Raji (cell line): ENCODE results near the gene ZBTB16.
A peak's percentile ranks its signal among the peaks of the same experiment; 100 is the strongest.

Source experiments
- POLR2A ChIP-seq: IDR thresholded peaks from 2 replicates; pipeline ENCODE4 v1.6.1; 2011; ENCODE audit warnings: low read depth, low read length, control low read depth; ENCODE audit not compliant: insufficient read depth

The ZBTB16 gene

DNA sequence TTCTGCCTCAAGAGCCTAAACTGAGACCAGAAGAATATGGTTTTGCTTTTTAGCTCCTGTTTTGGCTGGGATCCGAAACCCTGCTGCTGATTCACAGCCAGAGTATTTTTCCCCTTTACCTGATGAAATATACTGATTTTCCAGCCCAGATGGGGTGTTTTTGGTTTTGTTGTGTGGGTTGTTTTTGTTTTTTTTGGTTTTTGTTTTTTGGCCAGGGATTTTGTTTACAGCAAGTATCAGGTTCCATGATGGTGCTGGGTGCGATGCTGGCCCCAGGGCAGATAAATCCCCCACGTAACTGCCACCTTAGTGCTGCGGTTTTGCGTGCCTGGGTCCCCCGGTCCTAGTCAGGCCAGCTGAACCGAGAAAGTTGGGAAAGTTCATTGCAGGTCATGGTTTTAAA, 103.7 kb downstream of the ZBTB16 start:
- no peak for TF ChIP-seq POLR2A

DNA sequence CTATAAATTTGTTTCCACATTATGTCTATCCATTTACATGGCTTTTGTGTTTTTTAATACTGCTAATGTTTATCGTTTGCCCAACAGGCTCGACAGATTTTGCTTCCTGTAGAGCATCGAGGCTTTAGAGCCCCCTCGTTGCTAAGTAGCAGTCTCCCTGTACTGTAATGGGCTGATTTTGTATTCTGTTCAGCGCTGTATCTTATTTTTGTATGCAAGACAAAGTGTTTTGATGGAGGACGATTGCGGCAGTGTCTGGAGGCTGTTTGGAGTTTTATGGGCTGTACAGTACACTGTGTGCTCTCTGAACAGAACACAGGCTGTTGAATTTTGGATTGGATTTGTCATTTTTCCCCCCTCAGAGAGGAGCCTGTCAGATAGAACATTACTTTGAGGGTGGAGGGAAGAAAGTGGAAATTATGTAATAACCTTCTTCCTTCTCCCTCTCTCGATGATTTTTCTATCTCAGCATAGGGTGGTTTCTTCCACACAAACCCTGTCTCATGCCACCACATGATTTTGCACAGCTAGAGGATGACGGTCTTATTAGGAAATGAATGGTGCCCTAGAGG, 104.4 kb downstream of the ZBTB16 start:
- TF ChIP-seq POLR2A: no peak

DNA sequence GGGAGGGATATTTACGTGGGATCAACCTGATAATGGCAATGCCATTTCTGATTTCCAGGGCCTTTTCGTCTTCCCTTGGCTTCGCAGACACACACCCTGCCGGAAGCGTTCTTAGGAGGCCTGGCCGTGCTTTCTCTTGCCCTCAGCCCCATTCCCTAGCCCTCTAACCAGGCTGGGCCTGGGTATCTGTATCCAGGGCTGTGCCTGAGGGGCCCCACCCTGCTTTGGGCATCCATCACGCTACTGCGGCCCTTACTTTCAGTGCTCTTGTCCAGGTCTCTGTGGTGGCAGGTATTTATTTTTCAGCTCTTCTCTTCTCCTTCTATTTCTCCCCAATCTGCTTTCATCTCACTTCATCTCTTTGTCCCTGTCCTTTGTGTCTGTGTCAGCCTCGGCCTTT, 105.0 kb downstream of the ZBTB16 start:
- TF ChIP-seq POLR2A: no peak

DNA sequence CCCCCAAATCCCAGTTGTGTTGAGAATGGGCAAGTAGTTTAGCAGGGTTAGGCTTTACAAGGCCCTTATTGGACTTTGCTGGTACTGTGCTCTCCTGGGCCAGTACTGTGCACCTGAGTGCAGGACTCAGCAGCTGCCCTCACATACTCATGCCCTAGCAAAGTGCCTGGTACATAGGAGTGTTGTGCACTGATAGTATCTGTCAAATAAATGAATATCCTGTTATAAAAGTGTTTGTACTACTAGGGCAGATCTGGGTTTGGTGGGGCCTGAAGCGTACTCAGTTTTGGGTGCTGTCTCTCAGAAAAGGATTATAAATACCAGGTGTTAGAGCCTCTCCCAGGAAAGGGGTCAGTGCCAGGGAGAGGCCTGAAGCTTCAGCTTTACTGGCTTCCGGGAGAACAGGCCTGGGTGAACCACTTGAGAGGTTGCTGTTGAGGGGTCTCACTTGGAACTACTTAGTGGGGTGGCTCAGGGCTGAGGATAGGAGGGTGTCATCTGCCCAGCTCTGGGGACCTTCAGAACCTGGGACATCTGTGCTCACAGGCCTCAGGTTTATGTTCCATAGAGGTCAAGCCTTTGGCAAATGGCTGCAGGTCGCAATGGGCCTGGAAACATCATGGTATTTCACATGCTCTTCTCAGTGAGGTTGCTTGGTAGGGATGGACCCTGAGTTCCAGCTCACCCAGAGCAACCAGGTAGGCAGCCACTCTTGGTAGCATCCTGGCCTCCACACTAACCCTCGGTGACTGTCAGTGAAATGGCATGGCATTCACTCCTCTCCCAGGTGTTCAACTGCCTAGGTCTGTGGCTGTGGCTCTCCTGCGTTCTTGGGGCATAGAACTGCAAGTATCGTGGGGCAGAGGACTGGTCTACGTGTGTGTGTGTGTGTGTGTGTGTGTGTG, 106.1 kb downstream of the ZBTB16 start:
- no peak for TF ChIP-seq POLR2A

DNA sequence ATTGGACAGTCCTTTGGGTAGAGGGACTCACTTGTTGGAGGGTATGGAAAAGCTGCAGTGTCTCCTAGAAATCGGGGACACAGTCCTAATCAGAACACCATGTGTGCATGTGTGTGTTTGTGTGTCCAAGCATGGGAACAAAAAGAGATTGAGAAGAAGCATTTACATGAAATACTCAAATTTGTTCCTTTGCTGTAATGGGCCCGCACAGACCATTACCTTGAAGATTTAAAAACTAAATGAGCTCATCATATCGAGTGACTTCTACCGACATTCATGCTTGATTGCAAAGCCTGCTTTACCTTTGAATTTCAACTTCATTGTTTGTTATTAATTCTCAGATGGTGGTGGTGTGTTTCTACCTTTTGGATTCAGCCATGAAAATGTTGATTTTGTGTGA, 106.9 kb downstream of the ZBTB16 start:
- no peak for TF ChIP-seq POLR2A

DNA sequence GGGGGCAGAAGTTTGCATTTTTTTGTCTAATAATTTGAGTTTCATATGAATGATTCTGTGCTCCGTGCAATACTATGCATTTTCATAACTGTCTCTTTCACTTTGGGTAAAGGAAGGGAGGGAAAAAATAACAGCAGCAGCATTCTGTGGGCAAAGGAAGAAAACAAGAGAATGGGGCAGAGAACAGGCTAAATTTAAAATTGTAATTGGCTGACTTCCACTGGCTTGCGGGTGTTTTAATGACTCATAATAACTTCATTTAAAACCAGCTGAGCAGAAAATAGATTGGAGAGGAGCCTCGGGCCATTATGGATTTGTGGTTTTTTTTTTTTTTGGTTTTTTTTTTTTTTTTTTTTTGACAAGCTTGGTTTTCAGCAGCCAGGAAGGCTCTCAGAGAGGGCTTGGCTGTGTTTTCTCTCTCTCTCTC, 107.4 kb downstream of the ZBTB16 start:
- no peak for TF ChIP-seq POLR2A

DNA sequence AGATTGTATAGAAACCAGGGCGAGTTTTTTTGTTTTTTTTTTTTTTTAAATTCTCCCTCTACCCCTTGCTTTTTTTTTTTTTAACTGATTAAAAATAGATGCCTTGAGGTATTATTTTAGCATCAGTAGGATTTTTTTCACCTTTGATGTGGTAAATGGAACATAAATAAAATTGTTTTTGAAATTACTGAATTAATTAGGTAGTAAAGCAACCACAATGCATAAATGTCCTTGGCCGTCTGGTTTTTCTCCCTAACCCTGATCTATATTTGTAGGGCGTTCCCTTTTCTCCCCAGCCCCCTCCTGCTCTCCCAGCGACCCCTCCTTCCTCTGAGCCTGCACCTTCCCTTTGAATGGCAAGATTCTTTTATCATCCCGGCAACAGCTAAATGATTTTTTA, 107.8 kb downstream of the ZBTB16 start:
- TF ChIP-seq POLR2A: no peak

DNA sequence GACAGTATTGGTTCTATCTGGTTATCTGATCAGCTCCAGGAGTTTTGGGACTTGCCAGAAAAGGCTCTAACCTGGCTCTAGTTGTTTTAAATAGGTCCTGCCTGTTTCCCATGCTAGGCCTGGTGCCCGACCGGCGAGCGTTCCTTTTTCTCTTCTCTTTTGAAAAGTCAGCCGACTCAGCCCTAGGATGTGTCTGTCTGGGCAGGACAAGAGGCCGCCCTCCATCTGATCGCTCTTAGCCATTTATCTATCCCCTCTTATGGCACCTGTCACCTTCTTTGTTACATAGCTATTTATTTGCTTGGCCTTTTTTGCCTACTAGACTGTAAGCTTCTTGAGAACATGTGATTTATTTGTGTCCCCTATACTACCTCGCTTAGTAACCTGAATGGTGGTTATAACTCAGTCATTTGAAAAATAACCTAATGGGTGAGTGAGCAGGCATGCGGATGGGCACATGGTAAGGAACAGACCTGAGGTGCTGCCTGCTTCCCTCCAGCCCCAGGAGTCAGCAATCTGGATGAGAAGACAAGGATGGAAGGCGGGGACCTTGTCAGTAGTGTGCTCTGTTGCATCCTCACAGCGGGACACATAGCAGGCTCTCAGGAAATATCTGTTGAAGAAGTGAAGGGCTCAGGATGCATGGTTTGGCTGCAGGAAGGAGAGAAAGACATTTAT, 108.4 kb downstream of the ZBTB16 start:
- no peak for TF ChIP-seq POLR2A

DNA sequence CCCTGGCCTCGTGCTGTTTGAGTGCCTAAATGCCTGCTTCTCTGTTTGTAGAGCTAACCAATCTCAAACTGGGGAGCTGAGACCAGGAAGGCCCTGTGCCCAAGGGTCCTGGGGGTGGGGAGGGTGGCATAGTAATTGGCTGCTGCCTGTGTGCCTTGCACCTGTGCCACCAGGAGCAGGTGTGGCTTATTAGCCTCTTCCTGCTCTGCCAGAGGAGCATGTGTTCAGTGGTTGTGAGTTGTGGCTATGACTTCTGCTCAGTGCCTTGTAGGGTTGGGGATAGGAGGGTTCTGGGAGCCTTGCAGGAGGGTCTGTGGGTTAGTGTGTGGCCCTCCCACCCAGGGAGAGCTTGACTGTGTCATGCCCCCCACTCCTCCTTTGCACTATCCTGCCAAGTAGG, 109.2 kb downstream of the ZBTB16 start:
- TF ChIP-seq POLR2A: 0 out of 2 replicates have a peak, but pooled peaks have one; percentile 28

DNA sequence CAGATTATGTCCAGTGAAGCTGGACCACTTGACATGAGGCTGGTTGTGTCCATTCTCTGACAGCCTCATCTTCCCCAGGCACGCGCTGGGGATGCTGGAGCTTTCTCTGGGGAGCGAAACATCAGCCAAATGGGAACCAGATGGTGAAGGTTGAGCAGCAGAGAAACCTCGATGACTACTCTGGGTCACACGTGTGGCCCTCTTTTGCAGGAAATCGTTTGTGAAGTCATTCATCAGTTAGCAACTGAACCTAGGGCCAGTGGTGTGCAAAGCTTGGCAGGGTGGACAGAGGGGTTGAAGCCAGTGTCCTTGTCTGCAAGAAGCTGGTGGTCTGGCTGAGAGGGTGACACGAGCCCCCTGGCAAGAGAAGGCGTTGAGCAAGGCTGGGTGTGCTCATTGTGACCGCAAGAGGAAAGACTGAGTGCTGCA, 109.8 kb downstream of the ZBTB16 start:
- TF ChIP-seq POLR2A: no peak

DNA sequence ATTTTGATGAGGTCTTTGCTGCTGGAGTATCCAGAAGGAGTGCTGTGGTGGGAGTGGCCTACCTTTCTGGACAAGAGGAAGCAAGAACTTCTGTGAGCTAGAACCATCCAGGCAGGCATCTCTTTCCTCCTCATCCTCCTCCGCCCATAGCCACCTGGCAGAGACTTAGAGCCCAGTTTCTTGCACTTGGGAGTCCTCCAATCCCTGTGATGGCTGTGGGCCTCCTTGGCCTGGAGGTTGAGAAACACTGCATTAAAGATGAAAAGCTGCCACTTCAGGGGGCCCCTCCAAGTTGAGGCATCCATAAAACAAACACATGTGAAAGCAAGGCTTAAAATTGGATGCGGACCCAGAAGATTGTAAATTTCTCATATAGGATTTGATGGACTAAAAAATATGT, 110.3 kb downstream of the ZBTB16 start:
- TF ChIP-seq POLR2A: no peak

DNA sequence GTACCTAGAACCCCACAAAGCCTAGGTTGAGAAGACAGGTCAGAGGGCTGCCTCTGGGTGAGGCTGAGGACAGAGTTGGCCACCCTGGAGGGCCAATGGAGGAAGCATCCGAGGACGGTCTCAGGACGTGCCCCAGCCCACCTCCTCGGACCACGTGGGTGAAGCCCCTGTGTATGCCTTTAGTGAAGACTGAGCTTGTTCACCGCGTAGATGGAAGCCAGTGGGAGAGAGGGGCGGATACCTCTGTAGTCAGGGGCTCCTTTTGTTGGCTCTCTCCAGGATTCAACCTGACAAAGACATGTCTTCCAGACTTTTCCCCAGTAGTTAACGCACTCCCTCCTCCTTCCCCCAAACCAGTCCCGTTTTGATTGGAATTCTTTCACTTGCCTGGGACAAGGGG, 110.7 kb downstream of the ZBTB16 start:
- no peak for TF ChIP-seq POLR2A

DNA sequence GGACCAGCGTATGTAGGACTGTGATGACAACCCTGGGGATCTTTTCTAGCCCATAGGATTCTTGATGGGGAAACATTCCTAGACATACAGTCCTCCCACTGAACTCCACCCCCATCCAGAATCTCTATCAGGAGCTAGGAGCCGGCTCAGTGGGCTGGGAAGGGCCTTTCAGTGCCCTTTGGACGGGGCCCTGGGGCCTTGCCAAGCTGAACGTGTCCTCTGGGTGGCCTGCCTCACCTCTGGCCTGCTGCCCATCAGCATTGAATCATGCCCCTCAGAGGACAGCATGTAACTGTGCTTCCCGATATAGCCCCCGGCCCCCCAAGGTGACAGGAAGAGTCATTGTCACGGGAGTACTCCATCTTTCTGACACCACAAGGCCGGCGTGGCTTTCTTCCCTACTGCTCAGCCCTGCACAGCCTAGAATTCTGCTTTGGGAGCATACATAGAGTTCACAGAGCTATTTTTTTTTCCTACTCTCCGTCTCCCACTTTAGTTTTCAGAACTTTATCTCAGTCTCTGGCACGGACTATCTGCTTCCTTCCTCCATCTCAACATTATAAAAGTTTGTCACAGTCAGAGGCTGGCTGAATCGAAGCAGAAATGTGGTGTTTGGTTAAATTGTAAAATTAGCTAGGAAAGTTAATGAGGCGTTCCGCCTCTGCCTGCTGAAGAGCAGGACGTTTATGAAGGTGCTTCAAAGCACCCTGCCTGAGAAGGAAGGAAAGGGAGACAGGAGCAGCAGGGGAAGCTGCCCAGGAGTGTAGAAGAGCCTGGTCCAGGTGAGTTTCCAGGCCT, 111.9 kb downstream of the ZBTB16 start:
- no peak for TF ChIP-seq POLR2A

DNA sequence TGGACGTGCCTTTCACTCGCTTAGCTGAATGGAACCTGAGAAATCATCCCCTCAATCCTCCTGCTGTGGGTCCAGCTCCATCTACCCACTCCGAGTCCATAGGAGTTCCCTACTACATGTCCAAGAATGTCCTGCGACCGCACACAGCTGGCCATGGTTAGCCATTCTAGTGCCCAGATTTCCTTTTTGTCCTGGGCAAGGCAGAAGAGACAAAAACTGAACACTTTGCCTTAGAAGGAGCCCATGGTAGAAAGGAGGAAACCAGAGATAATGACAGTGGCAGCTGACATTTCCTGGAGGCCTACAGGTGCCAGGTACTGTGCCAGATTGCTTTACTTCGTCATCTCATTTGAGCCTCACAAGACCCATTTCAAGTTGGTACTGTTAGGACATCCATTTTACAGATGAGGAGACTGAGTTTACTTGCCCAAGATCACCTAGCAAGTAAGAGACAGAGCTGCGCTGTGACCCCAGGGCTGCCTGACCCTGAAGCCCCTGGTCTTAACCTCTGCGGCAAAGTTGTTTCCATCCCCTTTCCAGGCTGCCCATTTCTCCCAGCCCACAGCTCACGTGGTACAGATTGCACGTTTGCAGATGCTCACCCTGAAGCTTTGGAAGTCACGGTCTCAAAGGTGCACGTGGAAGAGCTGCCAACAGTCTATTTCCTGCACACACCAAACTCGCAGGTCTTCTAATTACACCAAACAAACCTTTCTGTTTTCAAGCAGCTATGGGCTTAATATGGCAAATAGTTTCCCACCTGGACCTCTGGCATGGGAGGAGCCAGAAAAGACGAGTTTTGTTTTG, 112.7 kb downstream of the ZBTB16 start:
- no peak for TF ChIP-seq POLR2A
